ENCODE results near the gene DIPK1A.

GRCh38 chr1:92989253-92989652 lies 28.0 kb upstream of the DIPK1A start:
- no peak for TF ChIP-seq POLR2AphosphoS5 (IDR thresholded peaks at IDR 0.05; ENCODE audit: low read depth, low read length)
- TF ChIP-seq POLR2A (IDR thresholded peaks at IDR 0.05; ENCODE audit: low read depth, low read length), result no peak
